ENCODE data around the gene NMRAL1.

NMRAL1 gene

GRCh38 chr16:4426722-4427372, 47.6 kb downstream of the NMRAL1 start:
- peaks cover 67% of the 10 kb centered on the region for H3K79me2 ChIP-seq (ENCODE audit: control insufficient read depth, low read length)

GRCh38 chr16:4426021-4426684, 48.3 kb downstream of the NMRAL1 start:
- Histone ChIP-seq H3K4me3 (ENCODE audit: low read length) (peak overlapping the region; percentile 97), H3K27ac (ENCODE audit: low read depth, low read length) (peak overlapping the region; percentile 81), H3K36me3 (ENCODE audit: control insufficient read depth, low read length) (peaks cover 50% of the 10 kb centered on the region), H3K9me3 (ENCODE audit: control insufficient read depth, insufficient read depth, low read length) (no peaks in the 10 kb centered on the region), H3K79me2 (ENCODE audit: control insufficient read depth, low read length) (peaks cover 60% of the 10 kb centered on the region), H3K4me2 (ENCODE audit: low read length) (peak overlapping the region; percentile 92), H3K9me2 (replicated peaks; ENCODE audit: control insufficient read depth, low read length) (no peaks in the 10 kb centered on the region), H3K4me1 (ENCODE audit: control insufficient read depth, low read length) (peaks cover 21% of the 10 kb centered on the region), H4K20me1 (ENCODE audit: control insufficient read depth, insufficient read depth, low read depth, low read length) (peaks cover 23% of the 10 kb centered on the region; the same call in 1 of the 2 replicates), H3F3A (ENCODE audit: control insufficient read depth, insufficient read depth) (no peaks in the 10 kb centered on the region), H3K27me3 (ENCODE audit: control insufficient read depth, low read length) (no peaks in the 10 kb centered on the region)
- no peak for TF ChIP-seq EZH2phosphoT487 (IDR thresholded peaks at IDR 0.05; ENCODE audit: borderline replicate concordance, low read length)

More at GRCh38 chr16:4426722-4427372, 47.6 kb downstream of the NMRAL1 start:
- Histone ChIP-seq H3K9me2 (replicated peaks; ENCODE audit: control insufficient read depth, low read length) (no peaks in the 10 kb centered on the region), H3K4me1 (ENCODE audit: control insufficient read depth, low read length) (peaks cover 21% of the 10 kb centered on the region), H3K4me2 (ENCODE audit: low read length) (peak overlapping the region; percentile 92), H4K20me1 (ENCODE audit: control insufficient read depth, insufficient read depth, low read depth, low read length) (peaks cover 23% of the 10 kb centered on the region; the same call in 1 of the 2 replicates), H3K9me3 (ENCODE audit: control insufficient read depth, insufficient read depth, low read length) (no peaks in the 10 kb centered on the region), H3K36me3 (ENCODE audit: control insufficient read depth, low read length) (peaks cover 57% of the 10 kb centered on the region), H3K27me3 (ENCODE audit: control insufficient read depth, low read length) (no peaks in the 10 kb centered on the region), H3K27ac (ENCODE audit: low read depth, low read length) (peak overlapping the region; percentile 81), H3F3A (ENCODE audit: control insufficient read depth, insufficient read depth) (no peaks in the 10 kb centered on the region), H3K4me3 (ENCODE audit: low read length) (peak overlapping the region; percentile 97)
- no peak for TF ChIP-seq CTCF (IDR thresholded peaks at IDR 0.05; ENCODE audit: low read depth, low read length, poor library complexity, severe bottlenecking)
- no peak for TF ChIP-seq EZH2phosphoT487 (IDR thresholded peaks at IDR 0.05; ENCODE audit: borderline replicate concordance, low read length)

GRCh38 chr16:4425378-4426020, 48.9 kb downstream of the NMRAL1 start, which contains the start of gene DNAJA3:
DNAJA3 (plus strand) TSS chr16:4425868; CDS start chr16:4425882, 14 bp downstream.
- TF ChIP-seq EZH2phosphoT487 (IDR thresholded peaks at IDR 0.05; ENCODE audit: borderline replicate concordance, low read length): no peak
- TF ChIP-seq CTCF (IDR thresholded peaks at IDR 0.05; ENCODE audit: low read depth, low read length, poor library complexity, severe bottlenecking): no peak
- no peaks in the 10 kb centered on the region for H3K27me3 ChIP-seq (ENCODE audit: control insufficient read depth, low read length)
- no peaks in the 10 kb centered on the region for H3K9me3 ChIP-seq (ENCODE audit: control insufficient read depth, insufficient read depth, low read length)
- H3K36me3 ChIP-seq (ENCODE audit: control insufficient read depth, low read length): peaks cover 45% of the 10 kb centered on the region
- H3K79me2 ChIP-seq (ENCODE audit: control insufficient read depth, low read length): peaks cover 54% of the 10 kb centered on the region
- H4K20me1 ChIP-seq (ENCODE audit: control insufficient read depth, insufficient read depth, low read depth, low read length): peaks cover 23% of the 10 kb centered on the region; the same call in 1 of the 2 replicates
- no peaks in the 10 kb centered on the region for H3K9me2 ChIP-seq (replicated peaks; ENCODE audit: control insufficient read depth, low read length)
- H3F3A ChIP-seq (ENCODE audit: control insufficient read depth, insufficient read depth): no peaks in the 10 kb centered on the region
- H3K4me1 ChIP-seq (ENCODE audit: control insufficient read depth, low read length): peaks cover 21% of the 10 kb centered on the region
- H3K27ac ChIP-seq (ENCODE audit: low read depth, low read length): peak within 1 kb of the TSS; percentile 81
- peak within 1 kb of the TSS; percentile 92 for H3K4me2 ChIP-seq (ENCODE audit: low read length)
- peak within 1 kb of the TSS; percentile 97 for H3K4me3 ChIP-seq (ENCODE audit: low read length)

Data from DOHH2 (cell line).